ENCODE measurements around the gene THAP3. TPM values are rescaled to one million over a fixed set of nuclear protein-coding genes. Genes with fewer than 3 reads are reported as not detected.

Gene THAP3
- total and polyA plus RNA-seq, 9 of the 15 experiments (the other 6 are each of a cell fraction or from before 2014, with no cell fraction given), result 1.9 to 31.2 (median 18.2) TPM

- TF ChIP-seq, protein P1, sequence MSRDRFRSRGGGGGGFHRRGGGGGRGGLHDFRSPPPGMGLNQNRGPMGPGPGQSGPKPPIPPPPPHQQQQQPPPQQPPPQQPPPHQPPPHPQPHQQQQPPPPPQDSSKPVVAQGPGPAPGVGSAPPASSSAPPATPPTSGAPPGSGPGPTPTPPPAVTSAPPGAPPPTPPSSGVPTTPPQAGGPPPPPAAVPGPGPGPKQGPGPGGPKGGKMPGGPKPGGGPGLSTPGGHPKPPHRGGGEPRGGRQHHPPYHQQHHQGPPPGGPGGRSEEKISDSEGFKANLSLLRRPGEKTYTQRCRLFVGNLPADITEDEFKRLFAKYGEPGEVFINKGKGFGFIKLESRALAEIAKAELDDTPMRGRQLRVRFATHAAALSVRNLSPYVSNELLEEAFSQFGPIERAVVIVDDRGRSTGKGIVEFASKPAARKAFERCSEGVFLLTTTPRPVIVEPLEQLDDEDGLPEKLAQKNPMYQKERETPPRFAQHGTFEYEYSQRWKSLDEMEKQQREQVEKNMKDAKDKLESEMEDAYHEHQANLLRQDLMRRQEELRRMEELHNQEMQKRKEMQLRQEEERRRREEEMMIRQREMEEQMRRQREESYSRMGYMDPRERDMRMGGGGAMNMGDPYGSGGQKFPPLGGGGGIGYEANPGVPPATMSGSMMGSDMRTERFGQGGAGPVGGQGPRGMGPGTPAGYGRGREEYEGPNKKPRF (IDR thresholded peaks at IDR 0.05; ENCODE audit: low read depth, low read length), result no peak
- TF ChIP-seq JUNB (CRISPR knock-in tag; conservative IDR thresholded peaks at IDR 0.05), result no peak
- peak; percentile 10; the same call in 1 of the 2 replicates for TF ChIP-seq GABPB1 (CRISPR knock-in tag; IDR thresholded peaks at IDR 0.05)
- no peak for TF ChIP-seq MAFK (IDR thresholded peaks at IDR 0.05; ENCODE audit: low read length)
These were observed 24.1 kb upstream of the THAP3 start (continued) for GRCh38 chr1:6600410-6601048.

DNA sequence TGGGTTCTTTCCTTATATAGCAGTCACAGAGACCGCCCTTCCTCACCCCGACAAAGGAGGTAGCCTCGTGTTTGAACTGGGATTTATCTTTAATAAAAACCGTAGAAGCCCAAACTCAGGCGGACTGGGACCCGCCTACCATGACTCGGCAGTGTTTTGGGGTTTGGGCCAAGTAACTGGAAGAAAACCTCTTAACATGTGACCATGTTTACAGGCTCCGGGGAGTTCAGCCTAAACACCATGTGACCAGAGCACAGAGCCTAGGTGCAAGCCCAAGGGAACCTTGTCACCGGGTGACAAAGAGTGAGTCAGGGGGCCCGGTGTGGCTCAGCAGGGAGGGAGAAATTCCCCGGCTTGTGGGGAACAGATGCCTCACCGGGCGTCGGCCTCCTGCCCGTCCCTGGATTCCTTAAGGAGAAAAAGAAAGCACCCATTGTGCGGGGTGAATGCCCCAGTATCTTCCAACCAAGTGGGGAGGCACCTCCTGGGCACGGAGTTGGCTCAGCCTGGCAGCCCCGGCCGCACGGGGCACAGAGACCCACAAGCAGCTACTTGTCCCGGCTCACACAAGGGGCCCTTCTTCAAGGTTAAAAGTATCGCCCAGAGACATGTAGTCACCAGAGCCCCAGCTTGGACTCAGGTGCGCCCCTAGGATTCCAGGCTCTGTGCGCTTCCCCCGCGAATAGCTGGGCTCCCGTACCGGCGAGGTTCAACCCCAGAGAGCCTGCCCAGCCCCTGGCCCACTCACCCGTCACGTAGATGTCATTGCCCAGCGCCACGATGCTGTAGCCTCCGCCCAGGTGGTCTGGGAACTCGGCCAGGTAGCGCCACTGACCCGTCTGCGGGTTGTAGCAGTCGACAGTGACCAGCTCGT lies 23.4 kb upstream of the THAP3 start:
- ATAC-seq, result peak; percentile 70
- Histone ChIP-seq H2AFZ (ENCODE audit: low read depth, low read length) (peak overlapping the region; percentile 83), H3K27ac (ENCODE audit: extremely low read depth, low read depth, low read length) (peak overlapping the region; percentile 99), H3K4me1 (replicated peaks in 1 of 2; ENCODE audit: control insufficient read depth in 2 of 2, insufficient read depth in 2 of 2, low read length in 2 of 2) (peaks cover 38 to 68% of the 10 kb centered on the region in 2 experiments), H3K36me3 (ENCODE audit: control insufficient read depth, insufficient read depth, low read length) (peaks cover 43% of the 10 kb centered on the region), H3K79me2 (ENCODE audit: control insufficient read depth, insufficient read depth, low read length) (peaks cover 62% of the 10 kb centered on the region), H3K4me3 (peak overlapping the region; percentile 89), H3K9me1 (ENCODE audit: control insufficient read depth, insufficient read depth, low read length) (peaks cover 23% of the 10 kb centered on the region), H3K9ac (ENCODE audit: insufficient read depth in 1 of 2, low read depth in 2 of 2, low read length in 2 of 2) (peak overlapping the region; percentile 93 to 100), H3K9me3 (replicated peaks; ENCODE audit: control insufficient read depth, insufficient read depth, low read depth, low read length) (no peaks in the 10 kb centered on the region), H3K27me3 (ENCODE audit: control insufficient read depth in 2 of 2, insufficient read depth in 2 of 2, low read length in 2 of 2) (no peaks in the 10 kb centered on the region), H4K20me1 (replicated peaks; ENCODE audit: control insufficient read depth, insufficient read depth, low read length) (peaks cover 48% of the 10 kb centered on the region), H3K4me2 (ENCODE audit: insufficient read depth, low read length) (peak overlapping the region; percentile 99)
- WGBS (ENCODE audit: insufficient coverage, low coverage, missing lambda C conversion rate), result under 1% methylated on average over 40 of the region's 40 CpGs
- no TSS peak for BruUV-seq (replicated peaks)
- DNase-seq (ENCODE audit: extremely low read depth in 1 of 4, low spot score in 3 of 4), result peak; percentile 66 to 97 (median 78)
- in situ Hi-C loops (cut with MboI), result no loop called here
- CTCF ChIA-PET (ENCODE audit: low intra/inter-chr PET ratio), result interaction anchor here (0.5 kb wide), 1 partner anchor 47 kb away, joined by 3 read pairs; the partner anchor contains the start of gene NOL9
- POLR2A ChIA-PET, result interaction anchor here (0.6 to 10.7 kb wide), 21 partner anchors 8 to 406 kb away, joined by 3 to 221 read pairs (median 4); partner anchors contain the start of genes PHF13 and ZBTB48
- FAIRE-seq, result peak; percentile 99
- intact Hi-C loops (cut with micrococcal nuclease), result loop anchor here (1.0 to 2.0 kb wide), 3 partner anchors 12 to 47 kb away; partner anchors contain the start of genes NOL9 and PHF13
- TF ChIP-seq, protein P2, sequence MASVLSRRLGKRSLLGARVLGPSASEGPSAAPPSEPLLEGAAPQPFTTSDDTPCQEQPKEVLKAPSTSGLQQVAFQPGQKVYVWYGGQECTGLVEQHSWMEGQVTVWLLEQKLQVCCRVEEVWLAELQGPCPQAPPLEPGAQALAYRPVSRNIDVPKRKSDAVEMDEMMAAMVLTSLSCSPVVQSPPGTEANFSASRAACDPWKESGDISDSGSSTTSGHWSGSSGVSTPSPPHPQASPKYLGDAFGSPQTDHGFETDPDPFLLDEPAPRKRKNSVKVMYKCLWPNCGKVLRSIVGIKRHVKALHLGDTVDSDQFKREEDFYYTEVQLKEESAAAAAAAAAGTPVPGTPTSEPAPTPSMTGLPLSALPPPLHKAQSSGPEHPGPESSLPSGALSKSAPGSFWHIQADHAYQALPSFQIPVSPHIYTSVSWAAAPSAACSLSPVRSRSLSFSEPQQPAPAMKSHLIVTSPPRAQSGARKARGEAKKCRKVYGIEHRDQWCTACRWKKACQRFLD (CRISPR knock-in tag; IDR thresholded peaks at IDR 0.05), result peak; percentile 39; the same call in 1 of the 2 replicates
- TF ChIP-seq COPS2 (conservative IDR thresholded peaks at IDR 0.05), result no peak
- no peak for TF ChIP-seq SREBF1 (IDR thresholded peaks at IDR 0.05; ENCODE audit: borderline replicate concordance, low read depth, low read length)
- no peak for TF ChIP-seq PTRF (tag; IDR thresholded peaks at IDR 0.05)
- no peak for TF ChIP-seq CEBPB (tag; IDR thresholded peaks at IDR 0.05)
- TF ChIP-seq CTBP1 (IDR thresholded peaks at IDR 0.05; ENCODE audit: borderline replicate concordance), result 0 out of 2 replicates have a peak, but pooled peaks have one; percentile 38
- TF ChIP-seq GTF2F1 (IDR thresholded peaks at IDR 0.05; ENCODE audit: low read depth, low read length), result no peak
- no peak for TF ChIP-seq THRB (CRISPR knock-in tag; conservative IDR thresholded peaks at IDR 0.05)
- 0 out of 2 replicates have a peak, but pooled peaks have one; percentile 19 for TF ChIP-seq ELF4 (CRISPR knock-in tag; IDR thresholded peaks at IDR 0.05)
- TF ChIP-seq ZNF668 (CRISPR knock-in tag; IDR thresholded peaks at IDR 0.05), result no peak

All from K562 (cell line).